ENCODE measurements around the gene FXYD6.

- TF ChIP-seq MXI1 (IDR thresholded peaks at IDR 0.05; ENCODE audit: low read depth, low read length) = no peak
- TF ChIP-seq CTCF (IDR thresholded peaks at IDR 0.05) = no peak
- no peak for TF ChIP-seq PBX3 (IDR thresholded peaks at IDR 0.05)
- no peak for TF ChIP-seq TEAD4 (IDR thresholded peaks at IDR 0.05; ENCODE audit: borderline replicate concordance, insufficient read depth)
- TF ChIP-seq RCOR1 (IDR thresholded peaks at IDR 0.05; ENCODE audit: low read length) = no peak
- TF ChIP-seq JUND (IDR thresholded peaks at IDR 0.05) = no peak
- no peak for TF ChIP-seq RAD21 (IDR thresholded peaks at IDR 0.05; ENCODE audit: low read length)
- TF ChIP-seq SMC3 (IDR thresholded peaks at IDR 0.05; ENCODE audit: low read depth, low read length) = no peak
- no peak for TF ChIP-seq TAF1 (IDR thresholded peaks at IDR 0.05; ENCODE audit: borderline replicate concordance, low read depth, low read length)
- no peak for TF ChIP-seq EP300 (IDR thresholded peaks at IDR 0.05; ENCODE audit: borderline replicate concordance in 1 of 2, low read depth in 1 of 2, low read length in 1 of 2)
- TF ChIP-seq EZH2phosphoT487 (IDR thresholded peaks at IDR 0.05; ENCODE audit: borderline replicate concordance, low read depth) = no peak
- no peak for TF ChIP-seq USF2 (IDR thresholded peaks at IDR 0.05; ENCODE audit: borderline replicate concordance, low read depth, low read length)
Observed at GRCh38 chr11:117921893-117922292, 45.4 kb upstream of the FXYD6 start.
